HCT116 (cell line): ENCODE results near the gene TMEM119. TPM values are rescaled to one million over a fixed set of nuclear protein-coding genes. Genes with fewer than 3 reads are reported as not detected.

Experiments
- ATAC-seq: fragments of 200-7000 bp; cut with Tn5 transposase; 2 replicates; pipeline ENCODE4 v1.9.1; 2020; ENCODE audit warnings: mild to moderate bottlenecking, moderate library complexity
- BruUV-seq: library from RNA; stranded (reverse); fragments of 400-500 nt; replicated peaks from 2 replicates; lab custom pipeline; 2021; lab: Mats Ljungman, UMichigan
- CTCF ChIA-PET: fragments of 300-600 bp; sonication (Branson Sonifier 250); formaldehyde crosslinking; loops from one replicate; lab custom pipeline; 2021; ENCODE audit warnings: antibody characterized with exemption; lab: Charles Lee
- POLR2A ChIA-PET: fragments of 300-600, 350-600 bp; sonication (Branson Sonifier 250); formaldehyde crosslinking; loops from one replicate; lab custom pipeline; 2021; ENCODE audit warnings: antibody characterized with exemption; lab: Charles Lee
- RAD21 ChIA-PET, 2 experiments: fragments of 300-600 bp; sonication (Branson Sonifier 250); formaldehyde crosslinking; loops; one replicate each; lab custom pipeline; 2023; ENCODE audit warnings: low total read pairs in 2 of 2; ENCODE audit not compliant: uncharacterized antibody in 2 of 2, unreplicated experiment in 2 of 2, low non-redundant PET in 1 of 2; lab: Charles Lee
- DNase-seq: peaks from one replicate; pipeline ENCODE4 v3.0.0-alpha.2; 2010; ENCODE audit warnings: low read depth, low spot score
- H2AFZ ChIP-seq: fragments of 200-600 bp; shearing (Covaris generic), sonication (generic); 2 replicates; pipeline ENCODE4 v1.6.1; 2017; ENCODE audit warnings: low read depth, mixed run types, mixed read lengths, antibody characterized with exemption, low read length; ENCODE audit not compliant: poor library complexity, severe bottlenecking
- H3K27ac ChIP-seq: 2 replicates; pipeline ENCODE4 v1.5.1; 2012; ENCODE audit warnings: low read depth, low read length
- H3K27me3 ChIP-seq: fragments of 200-600 bp; sonication (generic); 2 replicates; pipeline ENCODE4 v1.6.1; 2016; ENCODE audit warnings: mixed run types, low read length, mixed read lengths; ENCODE audit not compliant: insufficient read depth
- H3K36me3 ChIP-seq, 2 experiments: fragments of 200-500 bp in 1 of 2; fragments of 200-600 bp in 1 of 2; sonication (Bioruptor generic) in 1 of 2; sonication (generic) in 1 of 2; 2 replicates each; pipeline versions ENCODE4 v1.5.1 to v1.6.1; 2014 to 2016; ENCODE audit warnings: low read length in 2 of 2, inconsistent platforms in 1 of 2, mixed read lengths in 1 of 2, mixed run types in 1 of 2; ENCODE audit not compliant: insufficient read depth in 2 of 2, control insufficient read depth in 1 of 2
- H3K4me1 ChIP-seq, 2 experiments: fragments of 200-600 bp in 1 of 2; sonication (generic) in 1 of 2; 2 replicates each; pipeline versions ENCODE4 v1.5.1 to v1.6.1; 2012 to 2017; ENCODE audit warnings: low read length in 2 of 2, inconsistent platforms in 1 of 2, mild to moderate bottlenecking in 1 of 2, mixed read lengths in 1 of 2, mixed run types in 1 of 2, moderate library complexity in 1 of 2; ENCODE audit not compliant: insufficient read depth in 2 of 2, control insufficient read depth in 1 of 2
- H3K4me2 ChIP-seq: fragments of 200-600 bp; sonication (generic); 2 replicates; pipeline ENCODE4 v1.6.1; 2017; ENCODE audit warnings: mixed run types, low read length, mixed read lengths
- H3K4me3 ChIP-seq, 2 experiments: fragments of 200-600 bp in 1 of 2; sonication (generic) in 1 of 2; replicated peaks in 1 of 2; 2 replicates each; pipeline ENCODE4 v1.5.1; 2011 to 2016; ENCODE audit warnings: low read length in 2 of 2, control low read depth in 1 of 2, low read depth in 1 of 2, mild to moderate bottlenecking in 1 of 2, mixed read lengths in 1 of 2, mixed run types in 1 of 2
- H3K79me2 ChIP-seq: fragments of 200-600 bp; sonication (generic); 2 replicates; pipeline ENCODE4 v1.6.1; 2017; ENCODE audit warnings: mild to moderate bottlenecking, mixed run types, low read length, moderate library complexity, mixed read lengths; ENCODE audit not compliant: insufficient read depth
- H3K9ac ChIP-seq: fragments of 200-600 bp; sonication (generic); 2 replicates; pipeline ENCODE4 v1.6.1; 2016; ENCODE audit warnings: low read length, mixed read lengths
- H3K9me2 ChIP-seq: fragments of 200-600 bp; sonication (generic), shearing (Covaris generic); 2 replicates; pipeline ENCODE4 v1.6.1; 2017; ENCODE audit warnings: mixed run types, mild to moderate bottlenecking, moderate library complexity; ENCODE audit not compliant: insufficient read depth
- H3K9me3 ChIP-seq, 2 experiments: fragments of 200-500 bp in 1 of 2; fragments of 200-600 bp in 1 of 2; sonication (Bioruptor generic) in 1 of 2; sonication (generic) in 1 of 2; 2 replicates each; pipeline ENCODE4 v1.6.1; 2014 to 2017; ENCODE audit warnings: low read length in 2 of 2, mixed read lengths in 2 of 2, inconsistent platforms in 1 of 2, low read depth in 1 of 2, mild to moderate bottlenecking in 1 of 2, mixed run types in 1 of 2, moderate library complexity in 1 of 2; ENCODE audit not compliant: control insufficient read depth in 1 of 2, insufficient read depth in 1 of 2
- H4K20me1 ChIP-seq: fragments of 200-600 bp; sonication (generic), shearing (Covaris generic); 2 replicates; pipeline ENCODE4 v1.6.1; 2017; ENCODE audit warnings: mixed run types, mild to moderate bottlenecking, moderate library complexity; ENCODE audit not compliant: insufficient read depth
- ELF1 ChIP-seq: IDR thresholded peaks from 2 replicates; pipeline ENCODE4 v1.6.1; 2012; ENCODE audit warnings: low read depth, borderline replicate concordance
- EZH2 ChIP-seq: fragments of 200-600 bp; sonication (generic); IDR thresholded peaks from 2 replicates; pipeline ENCODE4 v1.6.1; 2017; ENCODE audit warnings: antibody characterized with exemption, mixed run types
- EZH2phosphoT487 ChIP-seq: fragments of 200-600 bp; IDR thresholded peaks from 2 replicates; pipeline ENCODE4 v1.6.1; 2018; ENCODE audit warnings: antibody characterized with exemption, borderline replicate concordance
- FOSL1 ChIP-seq: IDR thresholded peaks from 2 replicates; pipeline ENCODE4 v1.6.1; 2012; ENCODE audit warnings: low read depth
- POLR2A ChIP-seq: IDR thresholded peaks from 2 replicates; pipeline ENCODE4 v1.7.0; 2011; ENCODE audit warnings: borderline replicate concordance; ENCODE audit not compliant: insufficient read depth, insufficient read length; ENCODE audit errors: extremely low read depth
- POLR2AphosphoS5 ChIP-seq: IDR thresholded peaks from 2 replicates; pipeline ENCODE4 v1.6.1; 2011; ENCODE audit warnings: mild to moderate bottlenecking, low read depth, low read length, moderate library complexity
- RAD21 ChIP-seq: IDR thresholded peaks from 2 replicates; pipeline ENCODE4 v1.6.1; 2012; ENCODE audit warnings: low read depth, mild to moderate bottlenecking
- SP1 ChIP-seq: IDR thresholded peaks from 2 replicates; pipeline ENCODE4 v1.6.1; 2012; ENCODE audit warnings: low read depth
- SRF ChIP-seq: IDR thresholded peaks from 2 replicates; pipeline ENCODE4 v1.6.1; 2012; ENCODE audit warnings: low read depth
- ZFX ChIP-seq: fragments of 450-650 bp; IDR thresholded peaks from 2 replicates; pipeline ENCODE4 v1.6.1; 2017
- ZNF274 ChIP-seq: fragments of 200-500 bp; sonication (Bioruptor generic); IDR thresholded peaks from 2 replicates; pipeline ENCODE4 v1.6.1; 2014; ENCODE audit warnings: mild to moderate bottlenecking, low read depth, low read length, inconsistent platforms
- intact Hi-C: fragments of 100-400 bp; cut with micrococcal nuclease; formaldehyde crosslinking; loops from 2 replicates; pipeline ENCODE4 v1.10.0; 2022
- total RNA-seq: library from RNA; stranded (reverse); gene quantifications from one replicate; pipeline ENCODE4 v1.2.1, GENCODE V29; 2021; ENCODE audit not compliant: unreplicated experiment
- TF ChIP-seq, protein P1 (sequence below), 3 experiments: fragments of 200-600 bp in 1 of 3; sonication (generic) in 1 of 3; IDR thresholded peaks in 2 of 3; conservative IDR thresholded peaks in 1 of 3; 2 replicates each; pipeline ENCODE4 v1.5.1; 2012 to 2017; ENCODE audit warnings: low read depth in 2 of 3, low read length in 2 of 3, antibody characterized with exemption in 1 of 3, borderline replicate concordance in 1 of 3, control low read depth in 1 of 3, mild to moderate bottlenecking in 1 of 3, mixed read lengths in 1 of 3, mixed run types in 1 of 3, moderate library complexity in 1 of 3; ENCODE audit not compliant: insufficient read depth in 1 of 3
- TF ChIP-seq, protein P2 (sequence below): IDR thresholded peaks from 2 replicates; pipeline ENCODE4 v1.6.1; 2012

The TMEM119 gene
- total RNA-seq, 1 experiment from 2014 or later: not detected

DNA sequence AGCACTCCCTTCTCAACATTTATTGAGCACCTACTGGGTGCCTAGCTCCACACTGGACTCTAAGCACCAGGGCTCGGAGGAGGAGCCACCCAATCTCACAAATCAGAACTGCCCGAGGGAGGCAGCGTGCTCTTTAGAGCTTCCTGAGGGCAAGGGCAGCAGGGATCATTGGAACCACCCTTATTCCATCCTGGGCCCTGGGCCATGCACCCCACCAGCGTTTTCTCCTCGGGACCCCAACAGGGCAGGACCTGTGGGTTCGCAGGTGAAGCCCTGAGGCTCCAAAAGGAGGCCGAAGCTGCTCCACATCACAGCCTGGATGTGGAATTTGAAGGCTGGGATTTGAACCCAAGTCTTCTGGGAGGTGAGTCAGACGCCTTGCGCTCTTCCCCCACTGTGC, 15.4 kb downstream of the TMEM119 start:
- no peaks in the 10 kb centered on the region for H3K36me3 ChIP-seq
- H3K4me3 ChIP-seq: no peak overlapping the region
- ATAC-seq: no peak
- ChIA-PET RAD21 (no interaction called here), CTCF (no interaction called here), POLR2A (no interaction called here)
- intact Hi-C loops: no loop called here
- no TSS peak for BruUV-seq
- no peak overlapping the region for H3K27ac ChIP-seq
- H3K79me2 ChIP-seq: no peaks in the 10 kb centered on the region
- H3K9ac ChIP-seq: no peak overlapping the region
- DNase-seq: no peak
- no peak overlapping the region for H2AFZ ChIP-seq
- no peak for TF ChIP-seq SRF
- TF ChIP-seq, protein P1, sequence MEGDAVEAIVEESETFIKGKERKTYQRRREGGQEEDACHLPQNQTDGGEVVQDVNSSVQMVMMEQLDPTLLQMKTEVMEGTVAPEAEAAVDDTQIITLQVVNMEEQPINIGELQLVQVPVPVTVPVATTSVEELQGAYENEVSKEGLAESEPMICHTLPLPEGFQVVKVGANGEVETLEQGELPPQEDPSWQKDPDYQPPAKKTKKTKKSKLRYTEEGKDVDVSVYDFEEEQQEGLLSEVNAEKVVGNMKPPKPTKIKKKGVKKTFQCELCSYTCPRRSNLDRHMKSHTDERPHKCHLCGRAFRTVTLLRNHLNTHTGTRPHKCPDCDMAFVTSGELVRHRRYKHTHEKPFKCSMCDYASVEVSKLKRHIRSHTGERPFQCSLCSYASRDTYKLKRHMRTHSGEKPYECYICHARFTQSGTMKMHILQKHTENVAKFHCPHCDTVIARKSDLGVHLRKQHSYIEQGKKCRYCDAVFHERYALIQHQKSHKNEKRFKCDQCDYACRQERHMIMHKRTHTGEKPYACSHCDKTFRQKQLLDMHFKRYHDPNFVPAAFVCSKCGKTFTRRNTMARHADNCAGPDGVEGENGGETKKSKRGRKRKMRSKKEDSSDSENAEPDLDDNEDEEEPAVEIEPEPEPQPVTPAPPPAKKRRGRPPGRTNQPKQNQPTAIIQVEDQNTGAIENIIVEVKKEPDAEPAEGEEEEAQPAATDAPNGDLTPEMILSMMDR (IDR thresholded peaks at IDR 0.05 in 2 of 3, conservative IDR thresholded peaks at IDR 0.05 in 1 of 3; ENCODE audit: borderline replicate concordance in 1 of 3, insufficient read depth in 1 of 3, low read depth in 2 of 3, low read length in 2 of 3): no peak
- no peaks in the 10 kb centered on the region for H3K9me3 ChIP-seq
- no peak overlapping the region for H3K4me2 ChIP-seq
- no peaks in the 10 kb centered on the region for H3K9me2 ChIP-seq
- no peaks in the 10 kb centered on the region for H4K20me1 ChIP-seq
- no peaks in the 10 kb centered on the region for H3K4me1 ChIP-seq
- no peaks in the 10 kb centered on the region for H3K27me3 ChIP-seq

DNA sequence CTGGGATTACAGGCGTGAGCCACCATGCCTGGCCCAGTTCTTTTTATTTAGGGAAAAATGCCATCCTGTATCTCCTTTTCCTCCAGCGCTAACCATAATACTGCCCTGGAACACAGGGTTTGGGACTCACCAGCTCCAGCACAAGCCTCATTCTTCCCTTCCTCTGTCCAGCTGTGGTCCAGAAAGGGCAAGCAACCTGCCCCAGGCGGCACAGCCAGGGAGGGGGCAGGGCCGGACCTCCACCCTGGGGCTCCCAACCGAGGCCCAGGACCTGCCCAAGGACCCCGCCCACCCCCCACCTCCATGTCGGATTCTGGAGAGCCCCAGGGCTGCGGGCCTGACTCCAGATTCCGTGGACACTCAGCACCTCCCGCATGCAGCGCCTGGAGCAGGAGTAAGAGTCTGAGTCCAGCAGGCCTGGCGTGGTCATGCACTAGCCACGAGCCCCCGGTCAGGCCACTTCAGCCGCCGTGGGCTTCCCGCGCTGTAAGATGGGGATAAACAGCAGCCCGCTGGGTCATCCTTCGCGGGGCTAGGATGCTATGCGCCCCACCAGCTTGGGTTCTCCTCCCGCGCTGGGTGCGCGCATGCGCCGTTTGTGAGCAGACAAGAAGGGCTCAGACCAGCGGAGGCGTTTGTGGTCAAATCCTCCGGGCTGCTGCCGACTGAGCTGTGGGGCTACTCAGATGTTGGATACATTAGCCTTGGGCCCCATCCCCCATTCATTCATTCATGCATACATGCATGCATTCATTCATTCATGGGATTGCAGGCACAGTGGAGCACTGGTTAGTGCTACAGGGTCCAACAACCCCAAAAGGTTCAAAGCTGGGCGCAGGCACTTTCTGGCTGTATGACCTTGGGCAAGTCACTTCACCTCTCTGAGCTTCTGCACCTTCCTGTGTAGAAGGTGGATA, 16.3 kb downstream of the TMEM119 start:
- RAD21 ChIA-PET: no interaction called here
- Histone ChIP-seq H3K27ac (no peak overlapping the region), H3K27me3 (no peaks in the 10 kb centered on the region), H3K9me2 (no peaks in the 10 kb centered on the region), H3K4me1 (no peaks in the 10 kb centered on the region), H3K36me3 (no peaks in the 10 kb centered on the region), H3K4me2 (no peak overlapping the region), H4K20me1 (no peaks in the 10 kb centered on the region), H2AFZ (no peak overlapping the region), H3K9ac (no peak overlapping the region), H3K9me3 (no peaks in the 10 kb centered on the region), H3K4me3 (no peak overlapping the region), H3K79me2 (no peaks in the 10 kb centered on the region)
- intact Hi-C loops: no loop called here
- DNase-seq (no peak), ATAC-seq (no peak)
- no TSS peak for BruUV-seq
- CTCF ChIA-PET: no interaction called here
- POLR2A ChIA-PET: no interaction called here
- TF ChIP-seq ZNF274 (no peak), FOSL1 (no peak), EZH2 (no peak), SRF (no peak), SP1 (no peak), POLR2AphosphoS5 (no peak), RAD21 (no peak), EZH2phosphoT487 (no peak), ELF1 (no peak), ZFX (no peak), POLR2A (no peak)
- TF ChIP-seq, protein P2, sequence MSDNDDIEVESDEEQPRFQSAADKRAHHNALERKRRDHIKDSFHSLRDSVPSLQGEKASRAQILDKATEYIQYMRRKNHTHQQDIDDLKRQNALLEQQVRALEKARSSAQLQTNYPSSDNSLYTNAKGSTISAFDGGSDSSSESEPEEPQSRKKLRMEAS: no peak
- TF ChIP-seq, protein P1 (IDR thresholded peaks at IDR 0.05 in 2 of 3, conservative IDR thresholded peaks at IDR 0.05 in 1 of 3; ENCODE audit: borderline replicate concordance in 1 of 3, insufficient read depth in 1 of 3, low read depth in 2 of 3, low read length in 2 of 3): no peak
